HepG2 (cell line): ENCODE measurements around the gene GARIN3. TPM values are rescaled to one million over a fixed set of nuclear protein-coding genes. Genes with fewer than 3 reads are reported as not detected.

Source experiments
- ATF1 ChIP-seq: IDR thresholded peaks from 2 replicates; pipeline ENCODE4 v1.6.1; 2016; ENCODE audit warnings: mild to moderate bottlenecking, control low read depth
- ATF2 ChIP-seq: sonication (generic); formaldehyde crosslinking; IDR thresholded peaks from 2 replicates; pipeline ENCODE4 v1.4.0; 2020; ENCODE audit warnings: missing genetic modification reagents
- ELF3 ChIP-seq: IDR thresholded peaks from 2 replicates; pipeline ENCODE4 v1.6.1; 2016; ENCODE audit warnings: missing genetic modification reagents, missing compliant biosample characterization
- FIP1L1 ChIP-seq: fragments of 200-400 bp; formaldehyde crosslinking; IDR thresholded peaks from 2 replicates; pipeline ENCODE4 v1.6.1; 2018; ENCODE audit warnings: low read depth, mild to moderate bottlenecking, low read length, moderate library complexity, borderline replicate concordance; ENCODE audit not compliant: insufficient read depth
- FOXK2 ChIP-seq: fragments of 450-650 bp; IDR thresholded peaks from 2 replicates; pipeline ENCODE4 v1.6.1; 2016
- HDAC2 ChIP-seq: sonication (generic); formaldehyde crosslinking; IDR thresholded peaks from 2 replicates; pipeline ENCODE4 v1.4.0; 2020; ENCODE audit warnings: missing genetic modification reagents
- KLF16 ChIP-seq, 2 experiments: sonication (generic) in 1 of 2; formaldehyde crosslinking in 1 of 2; IDR thresholded peaks; 2 replicates each; pipeline versions ENCODE4 v1.6.1 to v1.8.0; 2016 to 2023; ENCODE audit warnings: missing genetic modification reagents in 2 of 2, missing compliant biosample characterization in 1 of 2
- KMT2A ChIP-seq: sonication (generic); formaldehyde crosslinking; IDR thresholded peaks from 2 replicates; pipeline ENCODE4 v1.4.0; 2020; ENCODE audit warnings: missing genetic modification reagents
- MBNL3 ChIP-seq: fragments of 250-450 bp; sonication (Bioruptor Pico); conservative IDR thresholded peaks from 2 replicates; pipeline ENCODE4 v1.8.0; 2022; ENCODE audit warnings: mild to moderate bottlenecking, inconsistent platforms
- PHF8 ChIP-seq: sonication (generic); formaldehyde crosslinking; IDR thresholded peaks from 2 replicates; pipeline ENCODE4 v1.5.0; 2020; ENCODE audit warnings: missing genetic modification reagents
- RFXAP ChIP-seq: sonication (generic); formaldehyde crosslinking; IDR thresholded peaks from 2 replicates; pipeline ENCODE4 v1.4.0; 2020; ENCODE audit warnings: missing genetic modification reagents, borderline replicate concordance
- SP140L ChIP-seq: sonication (generic); formaldehyde crosslinking; IDR thresholded peaks from 2 replicates; pipeline ENCODE4 v1.4.0; 2020; ENCODE audit warnings: missing genetic modification reagents, borderline replicate concordance
- SP2 ChIP-seq: sonication (generic); formaldehyde crosslinking; IDR thresholded peaks from 2 replicates; pipeline ENCODE4 v1.5.1; 2020; ENCODE audit warnings: mild to moderate bottlenecking, missing genetic modification reagents
- ZBTB10 ChIP-seq: sonication (generic); formaldehyde crosslinking; IDR thresholded peaks from 2 replicates; pipeline ENCODE4 v1.4.0; 2020; ENCODE audit warnings: missing genetic modification reagents, borderline replicate concordance
- ZBTB4 ChIP-seq: sonication (generic); formaldehyde crosslinking; IDR thresholded peaks from 2 replicates; pipeline ENCODE4 v1.4.0; 2020; ENCODE audit warnings: missing genetic modification reagents, mild to moderate bottlenecking, borderline replicate concordance
- ZFP41 ChIP-seq: sonication (generic); formaldehyde crosslinking; IDR thresholded peaks from 2 replicates; pipeline ENCODE4 v1.4.0; 2020; ENCODE audit warnings: mild to moderate bottlenecking, missing genetic modification reagents, borderline replicate concordance
- ZNF138 ChIP-seq: sonication (generic); formaldehyde crosslinking; IDR thresholded peaks from 2 replicates; pipeline ENCODE4 v1.5.0; 2020; ENCODE audit warnings: mild to moderate bottlenecking, low read depth, missing genetic modification reagents
- ZNF44 ChIP-seq: sonication (generic); formaldehyde crosslinking; IDR thresholded peaks from 2 replicates; pipeline ENCODE4 v1.5.1; 2020; ENCODE audit warnings: mild to moderate bottlenecking, missing genetic modification reagents
- ZNF614 ChIP-seq: IDR thresholded peaks from 2 replicates; pipeline ENCODE4 v1.6.1; 2018; ENCODE audit warnings: missing biosample characterization, missing genetic modification reagents, inconsistent platforms, borderline replicate concordance
- ZNF747 ChIP-seq: sonication (generic); formaldehyde crosslinking; IDR thresholded peaks from 2 replicates; pipeline ENCODE4 v1.8.1; 2023; ENCODE audit warnings: missing genetic modification reagents, mild to moderate bottlenecking, borderline replicate concordance
- ZNF75D ChIP-seq: sonication (generic); formaldehyde crosslinking; IDR thresholded peaks from 2 replicates; pipeline ENCODE4 v1.8.1; 2023; ENCODE audit warnings: missing genetic modification reagents, mild to moderate bottlenecking, borderline replicate concordance
- ZNF790 ChIP-seq: sonication (generic); formaldehyde crosslinking; IDR thresholded peaks from 2 replicates; pipeline ENCODE4 v1.8.0; 2022; ENCODE audit warnings: missing genetic modification reagents, mild to moderate bottlenecking, borderline replicate concordance
- polyA plus RNA-seq, 8 experiments: library from polyadenylated mRNA; depleted of rRNA in 3 of 8; stranded (reverse) in 7 of 8; unstranded in 1 of 8; fragments of >200 nt; fragmentation: Illumina TruSeq in 4 of 8; extraction: Trizol in 4 of 8; gene quantifications; 2 replicates each; pipeline versions ENCODE4 v1.2.1 to v1.2.3, GENCODE V29; 2011 to 2016; ENCODE audit warnings: low read depth in 4 of 8, missing spikeins in 1 of 8, mixed read lengths in 1 of 8; ENCODE audit not compliant: insufficient read depth in 1 of 8
- total RNA-seq, 5 experiments: library from RNA; depleted of rRNA; stranded (reverse); fragments of >200 nt; fragmentation: Illumina TruSeq; extraction: Trizol; gene quantifications; 2 replicates each; pipeline ENCODE4 v1.2.3, GENCODE V29; 2016; ENCODE audit warnings: low read depth in 1 of 5

Gene GARIN3
- total and polyA plus RNA-seq, 2 of the 13 experiments (the other 11 are each of a cell fraction or from before 2014, with no cell fraction given): not detected

- TF ChIP-seq HDAC2: peak; percentile 62; the same call in 1 of the 2 replicates
- TF ChIP-seq ZNF44 (CRISPR knock-in tag): 0 out of 2 replicates have a peak, but pooled peaks have one; percentile 57
- no peak for TF ChIP-seq ZNF75D (CRISPR knock-in tag)
- TF ChIP-seq ZFP41: no peak
- peak; percentile 76; the same call in 1 of the 2 replicates for TF ChIP-seq ATF1 (CRISPR knock-in tag)
- TF ChIP-seq RFXAP: no peak
- peak in 1 of 2 experiments; percentile 48; a peak in 1 of 4 replicates for TF ChIP-seq KLF16 (CRISPR knock-in tag; IDR thresholded peaks at IDR 0.05)
- no peak for TF ChIP-seq ZNF790
- no peak for TF ChIP-seq MBNL3 (CRISPR knock-in tag)
- TF ChIP-seq KMT2A (CRISPR knock-in tag): peak; percentile 57
- no peak for TF ChIP-seq FIP1L1
- peak; percentile 42; the same call in 1 of the 2 replicates for TF ChIP-seq ZNF747 (CRISPR knock-in tag)
- TF ChIP-seq ELF3 (CRISPR knock-in tag): no peak
- TF ChIP-seq ZNF138 (CRISPR knock-in tag): no peak
- TF ChIP-seq FOXK2: no peak
- TF ChIP-seq ZBTB4 (CRISPR knock-in tag): peak; percentile 63; the same call in 1 of the 2 replicates
- TF ChIP-seq ZBTB10 (CRISPR knock-in tag): no peak
- no peak; the same call in 1 of the 2 replicates for TF ChIP-seq ZNF614 (CRISPR knock-in tag)
- peak; percentile 95 for TF ChIP-seq SP2 (CRISPR knock-in tag)
- 0 out of 2 replicates have a peak, but pooled peaks have one; percentile 24 for TF ChIP-seq SP140L
- peak; percentile 93 for TF ChIP-seq PHF8 (CRISPR knock-in tag)
- TF ChIP-seq ATF2 (CRISPR knock-in tag): peak; percentile 66
Observed at GRCh38 chr5:157142317-157143126, 23.5 kb downstream of the GARIN3 start, which contains the start of gene MED7 (continued).
